ENCODE results near the gene CDHR1. TPM values are rescaled to one million over a fixed set of nuclear protein-coding genes. Genes with fewer than 3 reads are reported as not detected.
"Not testable (repeated sequence)": the region's sequence is repeated elsewhere in the genome, so short reads cannot be mapped to it uniquely, and the experiment has no call there.

The CDHR1 gene
- polyA plus RNA-seq, 1 experiment, result not detected

- Histone ChIP-seq H3K4me3 (ENCODE audit: low read depth, low read length) (no peak overlapping the region), H3K36me3 (ENCODE audit: control insufficient read depth, insufficient read depth, low read length) (peaks cover 2% of the 10 kb centered on the region), H3K27me3 (ENCODE audit: control insufficient read depth, insufficient read depth, low read length) (no peaks in the 10 kb centered on the region)
- DNase-seq (ENCODE audit: low read depth), result no peak
- ChIA-PET CTCF (interaction anchor here (1.7 kb wide), 1 partner anchor 11 kb away, joined by 6 read pairs; no protein-coding TSS in a partner anchor), POLR2A (no interaction called here)
- no peak for TF ChIP-seq CTCF (IDR thresholded peaks at IDR 0.05; ENCODE audit: insufficient read depth, low read depth, low read length)
Measured at GRCh38 chr10:84159076-84159685, 35.2 kb upstream of the CDHR1 start.

- no peak for DNase-seq (ENCODE audit: low read depth)
- no peak for TF ChIP-seq CTCF (IDR thresholded peaks at IDR 0.05; ENCODE audit: insufficient read depth, low read depth, low read length)
- peaks cover 2% of the 10 kb centered on the region; the same call in 1 of the 2 replicates for H3K27me3 ChIP-seq (ENCODE audit: control insufficient read depth, insufficient read depth, low read length)
- no peak overlapping the region for H3K4me3 ChIP-seq (ENCODE audit: low read depth, low read length)
- ChIA-PET CTCF (no interaction called here), POLR2A (no interaction called here)
- H3K36me3 ChIP-seq (ENCODE audit: control insufficient read depth, insufficient read depth, low read length), result no peaks in the 10 kb centered on the region
Measured at GRCh38 chr10:84160663-84161362, 33.5 kb upstream of the CDHR1 start.

GRCh38 chr10:84163996-84164395 lies 30.3 kb upstream of the CDHR1 start:
- no peak overlapping the region for H3K4me3 ChIP-seq (ENCODE audit: low read depth, low read length)
- peaks cover 2% of the 10 kb centered on the region; the same call in 1 of the 2 replicates for H3K27me3 ChIP-seq (ENCODE audit: control insufficient read depth, insufficient read depth, low read length)
- POLR2A ChIA-PET, result no interaction called here
- CTCF ChIA-PET, result interaction anchor here (1.1 kb wide), 1 partner anchor 50 kb away, joined by 3 read pairs; no protein-coding TSS in a partner anchor
- TF ChIP-seq CTCF (IDR thresholded peaks at IDR 0.05; ENCODE audit: insufficient read depth, low read depth, low read length), result no peak
- no peak for DNase-seq (ENCODE audit: low read depth)
- H3K36me3 ChIP-seq (ENCODE audit: control insufficient read depth, insufficient read depth, low read length), result no peaks in the 10 kb centered on the region

GRCh38 chr10:84164442-84164841 lies 29.9 kb upstream of the CDHR1 start:
- peaks cover 2% of the 10 kb centered on the region; the same call in 1 of the 2 replicates for H3K27me3 ChIP-seq (ENCODE audit: control insufficient read depth, insufficient read depth, low read length)
- ChIA-PET POLR2A (no interaction called here), CTCF (no interaction called here)
- H3K36me3 ChIP-seq (ENCODE audit: control insufficient read depth, insufficient read depth, low read length), result no peaks in the 10 kb centered on the region
- DNase-seq (ENCODE audit: low read depth), result no peak
- no peak overlapping the region for H3K4me3 ChIP-seq (ENCODE audit: low read depth, low read length)
- no peak for TF ChIP-seq CTCF (IDR thresholded peaks at IDR 0.05; ENCODE audit: insufficient read depth, low read depth, low read length)

- CTCF ChIA-PET, result interaction anchor here (2.3 kb wide), 1 partner anchor 19 kb away, joined by 7 read pairs; no protein-coding TSS in a partner anchor
- TF ChIP-seq CTCF (IDR thresholded peaks at IDR 0.05; ENCODE audit: insufficient read depth, low read depth, low read length), result no peak
- H3K36me3 ChIP-seq (ENCODE audit: control insufficient read depth, insufficient read depth, low read length), result no peaks in the 10 kb centered on the region
- H3K27me3 ChIP-seq (ENCODE audit: control insufficient read depth, insufficient read depth, low read length), result peaks cover 2% of the 10 kb centered on the region; the same call in 1 of the 2 replicates
- no peak overlapping the region for H3K4me3 ChIP-seq (ENCODE audit: low read depth, low read length)
- POLR2A ChIA-PET, result no interaction called here
- DNase-seq (ENCODE audit: low read depth), result no peak
Measured at GRCh38 chr10:84166620-84167288, 27.6 kb upstream of the CDHR1 start.

GRCh38 chr10:84167289-84167653 lies 27.1 kb upstream of the CDHR1 start:
- DNase-seq (ENCODE audit: low read depth); POLR2A ChIA-PET; H3K4me3 ChIP-seq (ENCODE audit: low read depth, low read length); H3K27me3 ChIP-seq (ENCODE audit: control insufficient read depth, insufficient read depth, low read length); H3K36me3 ChIP-seq (ENCODE audit: control insufficient read depth, insufficient read depth, low read length): not testable (repeated sequence)
- CTCF ChIA-PET, result interaction anchor here (2.3 kb wide), 1 partner anchor 19 kb away, joined by 7 read pairs; no protein-coding TSS in a partner anchor

GRCh38 chr10:84168382-84168781 lies 26.0 kb upstream of the CDHR1 start:
- H3K36me3 ChIP-seq (ENCODE audit: control insufficient read depth, insufficient read depth, low read length); H3K27me3 ChIP-seq (ENCODE audit: control insufficient read depth, insufficient read depth, low read length); CTCF ChIA-PET; DNase-seq (ENCODE audit: low read depth); POLR2A ChIA-PET; H3K4me3 ChIP-seq (ENCODE audit: low read depth, low read length): not testable (repeated sequence)

All from BJ (cell line).